Umbilical cord (tissue), 2 donors: ENCODE measurements around the gene MAD2L1BP. TPM values are rescaled to one million over a fixed set of nuclear protein-coding genes. Genes with fewer than 3 reads are reported as not detected.
"Not testable (repeated sequence)": the region's sequence is repeated elsewhere in the genome, so short reads cannot be mapped to it uniquely, and the experiment has no call there.

Experiments used
- DNase-seq: peaks from one replicate; pipeline ENCODE4 v3.0.0-alpha.2; 2015; ENCODE audit warnings: low spot score
- total RNA-seq: library from RNA; depleted of rRNA; stranded (reverse); fragments of >200 nt; gene quantifications from one replicate; pipeline ENCODE4 v1.2.3, GENCODE V29; 2014; ENCODE audit warnings: low replicate concordance; ENCODE audit not compliant: insufficient read depth

Gene MAD2L1BP
- 17.3 TPM for total RNA-seq

GRCh38 chr6:43635387-43636307 is at the start of gene MAD2L1BP:
Gene MAD2L1BP (plus strand): TSS chr6:43635840. CDS start chr6:43635876, 36 bp downstream.
- DNase-seq: peak; percentile 88

GRCh38 chr6:43588194-43588593 is 47.4 kb upstream of the MAD2L1BP start:
- DNase-seq: no peak

GRCh38 chr6:43589564-43589963 is 46.1 kb upstream of the MAD2L1BP start:
- not testable (repeated sequence) for DNase-seq

GRCh38 chr6:43593938-43594337 is 41.7 kb upstream of the MAD2L1BP start:
- no peak for DNase-seq

- no peak for DNase-seq
Measured at GRCh38 chr6:43600595-43600994, 35.0 kb upstream of the MAD2L1BP start.

GRCh38 chr6:43604174-43604573 is 31.5 kb upstream of the MAD2L1BP start:
- DNase-seq: no peak

GRCh38 chr6:43606019-43606418 is 29.6 kb upstream of the MAD2L1BP start:
- no peak for DNase-seq

GRCh38 chr6:43608310-43608763 is 27.3 kb upstream of the MAD2L1BP start:
- DNase-seq: peak; percentile 82

- no peak for DNase-seq
Measured at GRCh38 chr6:43608807-43609206, 26.8 kb upstream of the MAD2L1BP start.

- DNase-seq: no peak
Measured at GRCh38 chr6:43609402-43609801, 26.2 kb upstream of the MAD2L1BP start.

GRCh38 chr6:43610431-43610830 is 25.2 kb upstream of the MAD2L1BP start:
- DNase-seq: no peak

- no peak for DNase-seq
Measured at GRCh38 chr6:43613721-43614395, 21.8 kb upstream of the MAD2L1BP start.

GRCh38 chr6:43614396-43614730 is 21.3 kb upstream of the MAD2L1BP start:
- DNase-seq: no peak

- no peak for DNase-seq
Measured at GRCh38 chr6:43616725-43617472, 18.7 kb upstream of the MAD2L1BP start.

GRCh38 chr6:43621078-43621835 is 14.4 kb upstream of the MAD2L1BP start:
- no peak for DNase-seq

GRCh38 chr6:43621836-43622180 is 13.8 kb upstream of the MAD2L1BP start:
- DNase-seq: no peak

- no peak for DNase-seq
Measured at GRCh38 chr6:43622541-43622940, 13.1 kb upstream of the MAD2L1BP start.

- no peak for DNase-seq
Measured at GRCh38 chr6:43623880-43624785, 11.5 kb upstream of the MAD2L1BP start.

- DNase-seq: no peak
Measured at GRCh38 chr6:43624786-43625288, 10.8 kb upstream of the MAD2L1BP start.

- DNase-seq: no peak
Measured at GRCh38 chr6:43625393-43625992, 10.1 kb upstream of the MAD2L1BP start.
